HepG2 (cell line): ENCODE data around the gene PSMB10. TPM values are rescaled to one million over a fixed set of nuclear protein-coding genes. Genes with fewer than 3 reads are reported as not detected.

Experiments
- AHR ChIP-seq: IDR thresholded peaks from 2 replicates; pipeline ENCODE4 v1.6.1; 2018; ENCODE audit warnings: missing genetic modification reagents, missing compliant biosample characterization
- DR1 ChIP-seq: sonication (generic); formaldehyde crosslinking; IDR thresholded peaks from 2 replicates; pipeline ENCODE4 v1.8.0; 2021; ENCODE audit warnings: mild to moderate bottlenecking, missing genetic modification reagents, inconsistent platforms
- FOSL1 ChIP-seq: sonication (generic); formaldehyde crosslinking; IDR thresholded peaks from 2 replicates; pipeline ENCODE4 v1.9.0; 2021; ENCODE audit warnings: missing genetic modification reagents, borderline replicate concordance
- GATAD2A ChIP-seq: IDR thresholded peaks from 2 replicates; pipeline ENCODE4 v1.6.1; 2016
- GFI1 ChIP-seq: sonication (generic); formaldehyde crosslinking; IDR thresholded peaks from 2 replicates; pipeline ENCODE4 v1.5.0; 2020; ENCODE audit warnings: missing genetic modification reagents, mild to moderate bottlenecking, borderline replicate concordance
- KLF16 ChIP-seq, 2 experiments: sonication (generic) in 1 of 2; formaldehyde crosslinking in 1 of 2; IDR thresholded peaks; 2 replicates each; pipeline versions ENCODE4 v1.6.1 to v1.8.0; 2016 to 2023; ENCODE audit warnings: missing genetic modification reagents in 2 of 2, missing compliant biosample characterization in 1 of 2
- SRSF4 ChIP-seq: fragments of 200-400 bp; formaldehyde crosslinking; IDR thresholded peaks from one replicate; pipeline ENCODE4 v1.6.1; 2018; ENCODE audit warnings: mild to moderate bottlenecking, low read depth, low read length, moderate library complexity; ENCODE audit not compliant: poor library complexity, severe bottlenecking
- ZBTB2 ChIP-seq: sonication (generic); formaldehyde crosslinking; IDR thresholded peaks from 2 replicates; pipeline ENCODE4 v1.8.0; 2022; ENCODE audit warnings: low read depth, missing genetic modification reagents
- ZBTB49 ChIP-seq: sonication (generic); formaldehyde crosslinking; IDR thresholded peaks from 2 replicates; pipeline ENCODE4 v1.4.0; 2020; ENCODE audit warnings: missing genetic modification reagents, borderline replicate concordance
- ZNF138 ChIP-seq: sonication (generic); formaldehyde crosslinking; IDR thresholded peaks from 2 replicates; pipeline ENCODE4 v1.5.0; 2020; ENCODE audit warnings: mild to moderate bottlenecking, low read depth, missing genetic modification reagents
- ZNF235 ChIP-seq: sonication (generic); formaldehyde crosslinking; IDR thresholded peaks from 2 replicates; pipeline ENCODE4 v1.8.1; 2023; ENCODE audit warnings: mild to moderate bottlenecking, missing genetic modification reagents, borderline replicate concordance
- ZNF282 ChIP-seq: fragments of 450-650 bp; IDR thresholded peaks from 2 replicates; pipeline ENCODE4 v1.6.1; 2018; ENCODE audit not compliant: partially characterized antibody
- ZNF329 ChIP-seq: sonication (generic); formaldehyde crosslinking; IDR thresholded peaks from 2 replicates; pipeline ENCODE4 v1.9.0; 2021; ENCODE audit warnings: low read depth, mild to moderate bottlenecking, missing genetic modification reagents
- ZNF562 ChIP-seq: sonication (generic); formaldehyde crosslinking; IDR thresholded peaks from 2 replicates; pipeline ENCODE4 v1.8.0; 2022; ENCODE audit warnings: missing genetic modification reagents, borderline replicate concordance
- ZNF777 ChIP-seq: sonication (generic); formaldehyde crosslinking; IDR thresholded peaks from 2 replicates; pipeline ENCODE4 v1.4.0; 2020; ENCODE audit warnings: missing genetic modification reagents
- polyA plus RNA-seq, 8 experiments: library from polyadenylated mRNA; depleted of rRNA in 3 of 8; stranded (reverse) in 7 of 8; unstranded in 1 of 8; fragments of >200 nt; fragmentation: Illumina TruSeq in 4 of 8; extraction: Trizol in 4 of 8; gene quantifications; 2 replicates each; pipeline versions ENCODE4 v1.2.1 to v1.2.3, GENCODE V29; 2011 to 2016; ENCODE audit warnings: low read depth in 4 of 8, missing spikeins in 1 of 8, mixed read lengths in 1 of 8; ENCODE audit not compliant: insufficient read depth in 1 of 8
- total RNA-seq, 5 experiments: library from RNA; depleted of rRNA; stranded (reverse); fragments of >200 nt; fragmentation: Illumina TruSeq; extraction: Trizol; gene quantifications; 2 replicates each; pipeline ENCODE4 v1.2.3, GENCODE V29; 2016; ENCODE audit warnings: low read depth in 1 of 5
- TF ChIP-seq, protein P1 (sequence below): sonication (generic); formaldehyde crosslinking; IDR thresholded peaks from 2 replicates; pipeline ENCODE4 v1.4.0; 2020; ENCODE audit warnings: missing genetic modification reagents, borderline replicate concordance
- TF ChIP-seq, protein P2 (sequence below): sonication (generic); formaldehyde crosslinking; IDR thresholded peaks from 2 replicates; pipeline ENCODE4 v1.4.0; 2020; ENCODE audit warnings: missing genetic modification reagents
- TF ChIP-seq, protein P3 (sequence below): sonication (generic); formaldehyde crosslinking; IDR thresholded peaks from 2 replicates; pipeline ENCODE4 v1.4.0; 2020; ENCODE audit warnings: mild to moderate bottlenecking, low read depth, missing genetic modification reagents

PSMB10 gene
- total and polyA plus RNA-seq, 2 of the 13 experiments (the other 11 are each of a cell fraction or from before 2014, with no cell fraction given), result 12.7 to 65.9 TPM

- TF ChIP-seq FOSL1 (CRISPR knock-in tag) (no peak), KLF16 (CRISPR knock-in tag; IDR thresholded peaks at IDR 0.05) (no peak), ZNF282 (no peak), ZNF329 (CRISPR knock-in tag) (no peak), ZNF562 (CRISPR knock-in tag) (no peak), ZBTB49 (CRISPR knock-in tag) (no peak), SRSF4 (no peak), ZBTB2 (no peak), ZNF777 (CRISPR knock-in tag) (0 out of 2 replicates have a peak, but pooled peaks have one; percentile 15), AHR (CRISPR knock-in tag) (no peak), DR1 (0 out of 2 replicates have a peak, but pooled peaks have one; percentile 11), GATAD2A (CRISPR knock-in tag) (no peak), ZNF138 (CRISPR knock-in tag) (no peak), ZNF235 (CRISPR knock-in tag) (no peak), GFI1 (CRISPR knock-in tag) (no peak)
- TF ChIP-seq, protein P1, sequence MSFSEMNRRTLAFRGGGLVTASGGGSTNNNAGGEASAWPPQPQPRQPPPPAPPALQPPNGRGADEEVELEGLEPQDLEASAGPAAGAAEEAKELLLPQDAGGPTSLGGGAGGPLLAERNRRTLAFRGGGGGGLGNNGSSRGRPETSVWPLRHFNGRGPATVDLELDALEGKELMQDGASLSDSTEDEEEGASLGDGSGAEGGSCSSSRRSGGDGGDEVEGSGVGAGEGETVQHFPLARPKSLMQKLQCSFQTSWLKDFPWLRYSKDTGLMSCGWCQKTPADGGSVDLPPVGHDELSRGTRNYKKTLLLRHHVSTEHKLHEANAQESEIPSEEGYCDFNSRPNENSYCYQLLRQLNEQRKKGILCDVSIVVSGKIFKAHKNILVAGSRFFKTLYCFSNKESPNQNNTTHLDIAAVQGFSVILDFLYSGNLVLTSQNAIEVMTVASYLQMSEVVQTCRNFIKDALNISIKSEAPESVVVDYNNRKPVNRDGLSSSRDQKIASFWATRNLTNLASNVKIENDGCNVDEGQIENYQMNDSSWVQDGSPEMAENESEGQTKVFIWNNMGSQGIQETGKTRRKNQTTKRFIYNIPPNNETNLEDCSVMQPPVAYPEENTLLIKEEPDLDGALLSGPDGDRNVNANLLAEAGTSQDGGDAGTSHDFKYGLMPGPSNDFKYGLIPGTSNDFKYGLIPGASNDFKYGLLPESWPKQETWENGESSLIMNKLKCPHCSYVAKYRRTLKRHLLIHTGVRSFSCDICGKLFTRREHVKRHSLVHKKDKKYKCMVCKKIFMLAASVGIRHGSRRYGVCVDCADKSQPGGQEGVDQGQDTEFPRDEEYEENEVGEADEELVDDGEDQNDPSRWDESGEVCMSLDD (CRISPR knock-in tag), result no peak
- TF ChIP-seq, protein P2, sequence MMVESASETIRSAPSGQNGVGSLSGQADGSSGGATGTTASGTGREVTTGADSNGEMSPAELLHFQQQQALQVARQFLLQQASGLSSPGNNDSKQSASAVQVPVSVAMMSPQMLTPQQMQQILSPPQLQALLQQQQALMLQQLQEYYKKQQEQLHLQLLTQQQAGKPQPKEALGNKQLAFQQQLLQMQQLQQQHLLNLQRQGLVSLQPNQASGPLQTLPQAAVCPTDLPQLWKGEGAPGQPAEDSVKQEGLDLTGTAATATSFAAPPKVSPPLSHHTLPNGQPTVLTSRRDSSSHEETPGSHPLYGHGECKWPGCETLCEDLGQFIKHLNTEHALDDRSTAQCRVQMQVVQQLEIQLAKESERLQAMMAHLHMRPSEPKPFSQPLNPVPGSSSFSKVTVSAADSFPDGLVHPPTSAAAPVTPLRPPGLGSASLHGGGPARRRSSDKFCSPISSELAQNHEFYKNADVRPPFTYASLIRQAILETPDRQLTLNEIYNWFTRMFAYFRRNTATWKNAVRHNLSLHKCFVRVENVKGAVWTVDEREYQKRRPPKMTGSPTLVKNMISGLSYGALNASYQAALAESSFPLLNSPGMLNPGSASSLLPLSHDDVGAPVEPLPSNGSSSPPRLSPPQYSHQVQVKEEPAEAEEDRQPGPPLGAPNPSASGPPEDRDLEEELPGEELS, result no peak
- TF ChIP-seq, protein P3, sequence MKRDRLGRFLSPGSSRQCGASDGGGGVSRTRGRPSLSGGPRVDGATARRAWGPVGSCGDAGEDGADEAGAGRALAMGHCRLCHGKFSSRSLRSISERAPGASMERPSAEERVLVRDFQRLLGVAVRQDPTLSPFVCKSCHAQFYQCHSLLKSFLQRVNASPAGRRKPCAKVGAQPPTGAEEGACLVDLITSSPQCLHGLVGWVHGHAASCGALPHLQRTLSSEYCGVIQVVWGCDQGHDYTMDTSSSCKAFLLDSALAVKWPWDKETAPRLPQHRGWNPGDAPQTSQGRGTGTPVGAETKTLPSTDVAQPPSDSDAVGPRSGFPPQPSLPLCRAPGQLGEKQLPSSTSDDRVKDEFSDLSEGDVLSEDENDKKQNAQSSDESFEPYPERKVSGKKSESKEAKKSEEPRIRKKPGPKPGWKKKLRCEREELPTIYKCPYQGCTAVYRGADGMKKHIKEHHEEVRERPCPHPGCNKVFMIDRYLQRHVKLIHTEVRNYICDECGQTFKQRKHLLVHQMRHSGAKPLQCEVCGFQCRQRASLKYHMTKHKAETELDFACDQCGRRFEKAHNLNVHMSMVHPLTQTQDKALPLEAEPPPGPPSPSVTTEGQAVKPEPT (CRISPR knock-in tag), result no peak
Measured at GRCh38 chr16:67941469-67942199, 5.0 kb upstream of the PSMB10 start (continued).
